Ishikawa (cell line): Measurements from ENCODE around the gene LCA5L.

Experiments
- CEBPB ChIP-seq: IDR thresholded peaks from 2 replicates; pipeline ENCODE4 v1.6.1; 2012
- FOXM1 ChIP-seq: IDR thresholded peaks from 2 replicates; pipeline ENCODE4 v1.6.1; 2012; ENCODE audit warnings: low read depth, borderline replicate concordance
- RAD21 ChIP-seq: IDR thresholded peaks from 2 replicates; pipeline ENCODE4 v1.6.1; 2012; ENCODE audit warnings: low read depth
- TCF12 ChIP-seq: IDR thresholded peaks from 2 replicates; pipeline ENCODE4 v1.6.1; 2012; ENCODE audit warnings: low read depth
- YY1 ChIP-seq: IDR thresholded peaks from 2 replicates; pipeline ENCODE4 v1.6.1; 2012; ENCODE audit warnings: low read depth
- TF ChIP-seq, protein P1 (sequence below): IDR thresholded peaks from 2 replicates; pipeline ENCODE4 v1.6.1; 2012

GRCh38 chr21:39445321-39446269, at the start of gene LCA5L:
- TF ChIP-seq, protein P1, sequence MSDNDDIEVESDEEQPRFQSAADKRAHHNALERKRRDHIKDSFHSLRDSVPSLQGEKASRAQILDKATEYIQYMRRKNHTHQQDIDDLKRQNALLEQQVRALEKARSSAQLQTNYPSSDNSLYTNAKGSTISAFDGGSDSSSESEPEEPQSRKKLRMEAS = peak; percentile 85
- peak; percentile 56; the same call in 1 of the 2 replicates for TF ChIP-seq TCF12
- no peak for TF ChIP-seq CEBPB
- TF ChIP-seq RAD21 = no peak
- TF ChIP-seq FOXM1 = no peak
- peak; percentile 55; the same call in 1 of the 2 replicates for TF ChIP-seq YY1
